Measurements from ENCODE around the gene NFKB1. TPM values are rescaled to one million over a fixed set of nuclear protein-coding genes. Genes with fewer than 3 reads are reported as not detected.
A peak's percentile ranks its signal among the peaks of the same experiment; 100 is the strongest.

The NFKB1 gene
- total and polyA plus RNA-seq, 8 donors: 7.0 to 33.5 (median 15.4) TPM

GRCh38 chr4:102620697-102621497, 119.7 kb downstream of the NFKB1 start:
- H3K36me3 ChIP-seq: peaks cover 0 to 10% (median 2%) of the 10 kb centered on the region in 3 donors
- DNase-seq (peak in 4 of 6 donors; percentile 35 to 69 (median 65)), ATAC-seq (peak; percentile 90 to 96 (median 94)), FAIRE-seq (no peak)
- intact Hi-C loops (cut with DNase I): loop anchor here in 2 of 3 donors (10.0 kb wide), 1 partner anchor 384 kb away; no protein-coding TSS in a partner anchor
- TF ChIP-seq, protein P1, sequence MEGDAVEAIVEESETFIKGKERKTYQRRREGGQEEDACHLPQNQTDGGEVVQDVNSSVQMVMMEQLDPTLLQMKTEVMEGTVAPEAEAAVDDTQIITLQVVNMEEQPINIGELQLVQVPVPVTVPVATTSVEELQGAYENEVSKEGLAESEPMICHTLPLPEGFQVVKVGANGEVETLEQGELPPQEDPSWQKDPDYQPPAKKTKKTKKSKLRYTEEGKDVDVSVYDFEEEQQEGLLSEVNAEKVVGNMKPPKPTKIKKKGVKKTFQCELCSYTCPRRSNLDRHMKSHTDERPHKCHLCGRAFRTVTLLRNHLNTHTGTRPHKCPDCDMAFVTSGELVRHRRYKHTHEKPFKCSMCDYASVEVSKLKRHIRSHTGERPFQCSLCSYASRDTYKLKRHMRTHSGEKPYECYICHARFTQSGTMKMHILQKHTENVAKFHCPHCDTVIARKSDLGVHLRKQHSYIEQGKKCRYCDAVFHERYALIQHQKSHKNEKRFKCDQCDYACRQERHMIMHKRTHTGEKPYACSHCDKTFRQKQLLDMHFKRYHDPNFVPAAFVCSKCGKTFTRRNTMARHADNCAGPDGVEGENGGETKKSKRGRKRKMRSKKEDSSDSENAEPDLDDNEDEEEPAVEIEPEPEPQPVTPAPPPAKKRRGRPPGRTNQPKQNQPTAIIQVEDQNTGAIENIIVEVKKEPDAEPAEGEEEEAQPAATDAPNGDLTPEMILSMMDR (IDR thresholded peaks at IDR 0.05): peak in 3 of 4 donors; percentile 14 to 39 (median 29)
- peaks cover 0 to 17% (median 9%) of the 10 kb centered on the region in 3 donors for H3K4me1 ChIP-seq
- H3K9me3 ChIP-seq: no peaks in the 10 kb centered on the region
- 13 to 19% methylated on average over 8 of the region's 8 CpGs for WGBS, 2 donors
- peak overlapping the region; percentile 77 to 90 (median 84) for H3K27ac ChIP-seq
- peak overlapping the region in 2 of 4 donors; percentile 17 to 34 for H3K4me3 ChIP-seq
- H3K27me3 ChIP-seq: no peaks in the 10 kb centered on the region

DNA sequence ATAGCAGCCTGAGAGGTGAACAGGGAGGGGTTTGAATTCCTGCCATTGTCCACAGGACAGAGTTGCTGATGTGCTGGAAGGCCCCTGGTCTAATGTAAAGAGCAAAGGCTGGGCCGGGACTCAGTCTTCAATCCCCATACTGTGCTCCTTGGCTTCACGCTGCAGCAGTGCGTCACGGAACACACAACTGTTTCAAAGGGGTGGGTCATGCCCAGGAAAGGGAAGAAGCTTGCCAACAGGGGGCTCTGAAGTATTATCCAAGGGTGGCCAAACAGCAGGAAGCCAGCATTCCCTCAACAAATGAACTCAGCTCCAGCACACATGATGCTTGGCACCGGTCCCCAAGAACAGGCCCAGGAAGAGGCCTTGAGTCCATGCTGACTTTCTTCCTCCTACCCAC, 122.5 kb downstream of the NFKB1 start:
- FAIRE-seq: no peak
- ATAC-seq: no peak
- Histone ChIP-seq H3K9me3 (no peaks in the 10 kb centered on the region), H3K4me1 (peaks cover 0 to 17% (median 9%) of the 10 kb centered on the region in 3 donors), H3K27me3 (no peaks in the 10 kb centered on the region), H3K4me3 (no peak overlapping the region), H3K36me3 (no peaks in the 10 kb centered on the region), H3K27ac (no peak overlapping the region)
- no peak for DNase-seq
- TF ChIP-seq, protein P1 (IDR thresholded peaks at IDR 0.05): no peak
- intact Hi-C loops (cut with DNase I): loop anchor here in 2 of 3 donors (10.0 kb wide), 1 partner anchor 381 kb away; no protein-coding TSS in a partner anchor
- 85 to 86% methylated on average over 5 of the region's 5 CpGs for WGBS, 2 donors

GRCh38 chr4:102624505-102624904, 123.3 kb downstream of the NFKB1 start:
- no peak overlapping the region for H3K27ac ChIP-seq
- no peaks in the 10 kb centered on the region for H3K36me3 ChIP-seq
- intact Hi-C loops (cut with DNase I): loop anchor here in 2 of 3 donors (10.0 kb wide), 1 partner anchor 380 kb away; no protein-coding TSS in a partner anchor
- ATAC-seq: no peak
- H3K9me3 ChIP-seq: no peaks in the 10 kb centered on the region
- peaks cover 0 to 14% (median 9%) of the 10 kb centered on the region in 3 donors for H3K4me1 ChIP-seq
- WGBS, 2 donors: 88 to 91% methylated on average over 4 of the region's 4 CpGs
- no peak overlapping the region for H3K4me3 ChIP-seq
- no peaks in the 10 kb centered on the region for H3K27me3 ChIP-seq
- TF ChIP-seq, protein P1 (IDR thresholded peaks at IDR 0.05): no peak
- DNase-seq: no peak
- FAIRE-seq: no peak

GRCh38 chr4:102625232-102625930, 124.2 kb downstream of the NFKB1 start:
- no peaks in the 10 kb centered on the region for H3K27me3 ChIP-seq
- no peaks in the 10 kb centered on the region for H3K9me3 ChIP-seq
- no peaks in the 10 kb centered on the region for H3K36me3 ChIP-seq
- TF ChIP-seq, protein P1 (IDR thresholded peaks at IDR 0.05): no peak
- no peak overlapping the region for H3K27ac ChIP-seq
- WGBS, 2 donors: 81 to 82% methylated on average over 3 of the region's 3 CpGs
- no peak overlapping the region for H3K4me3 ChIP-seq
- DNase-seq (no peak), FAIRE-seq (no peak), ATAC-seq (peak in 2 of 4 donors; percentile 21 to 55)
- intact Hi-C loops (cut with DNase I): loop anchor here in 2 of 3 donors (10.0 kb wide), 1 partner anchor 379 kb away; no protein-coding TSS in a partner anchor
- H3K4me1 ChIP-seq: peaks cover 0 to 9% (median 7%) of the 10 kb centered on the region in 3 donors
